ENCODE measurements around the gene NIBAN1. TPM values are rescaled to one million over a fixed set of nuclear protein-coding genes. Genes with fewer than 3 reads are reported as not detected.

NIBAN1 gene
- total RNA-seq, 1 experiment from 2014 or later: 5.9 TPM

GRCh38 chr1:184974837-184975115 is 468 bp upstream of the NIBAN1 start:
- peaks cover 10% of the 10 kb centered on the region for H3K23me2 ChIP-seq (ENCODE audit: insufficient read length, low read depth, low read length, poor library complexity, severe bottlenecking)
- H4K91ac ChIP-seq (ENCODE audit: insufficient read length, low read depth, low read length): no peak overlapping the region
- no peak overlapping the region for H2BK20ac ChIP-seq (ENCODE audit: low read depth, low read length, poor library complexity, severe bottlenecking)
- H3K36me3 Mint-ChIP-seq (ENCODE audit: insufficient read depth in 1 of 3, low read depth in 3 of 3): no peaks in the 10 kb centered on the region
- H3K4me3 Mint-ChIP-seq: peak overlapping the region; percentile 70 to 84
- H3K23ac ChIP-seq (ENCODE audit: insufficient read length, low read depth, low read length): no peak overlapping the region
- peak overlapping the region; percentile 25 for H3K9ac ChIP-seq (ENCODE audit: extremely low read depth, insufficient read length, low read length)
- no peaks in the 10 kb centered on the region for H4K20me1 ChIP-seq (ENCODE audit: control insufficient read depth, insufficient read depth, insufficient read length)
- peak overlapping the region; percentile 45; the same call in 1 of the 2 replicates for H3K14ac ChIP-seq (ENCODE audit: insufficient read depth, low read length)
- H2BK120ac ChIP-seq (ENCODE audit: low read depth, low read length, poor library complexity, severe bottlenecking): no peak overlapping the region
- no peak overlapping the region for H3T11ph ChIP-seq (ENCODE audit: low read length)
- H3K9me3 Mint-ChIP-seq: no peaks in the 10 kb centered on the region; a peak in 1 of 5 replicates
- no peaks in the 10 kb centered on the region for H3K9me3 ChIP-seq (ENCODE audit: control insufficient read depth, low read depth, low read length)
- H3K4ac ChIP-seq (ENCODE audit: low read depth, low read length): no peak overlapping the region
- peaks cover 58% of the 10 kb centered on the region for H3K27me3 Mint-ChIP-seq (ENCODE audit: low read depth)
- no peak overlapping the region for H3K18ac ChIP-seq (ENCODE audit: insufficient read length, low read depth, low read length)
- H2BK12ac ChIP-seq (ENCODE audit: insufficient read length, low read depth, low read length): no peak overlapping the region
- peaks cover 8 to 13% of the 10 kb centered on the region in 2 experiments for H3K4me1 Mint-ChIP-seq
- H2BK5ac ChIP-seq (ENCODE audit: insufficient read length, low read length): no peak overlapping the region
- H2BK15ac ChIP-seq (ENCODE audit: low read depth, low read length): no peak overlapping the region
- DNase-seq: no peak
- H3K4me1 ChIP-seq (ENCODE audit: insufficient read depth, low read length): no peaks in the 10 kb centered on the region; the same call in 1 of the 2 replicates
- H3K4me2 ChIP-seq (ENCODE audit: insufficient read depth, insufficient read length, low read length): peak overlapping the region; percentile 97
- no peak for TF ChIP-seq CTCF (conservative IDR thresholded peaks at IDR 0.05)
- no CpG with 5 or more reads among the region's 4 CpGs for WGBS (ENCODE audit: extremely low coverage, insufficient read length, low lambda C conversion rate)
- H3K27ac Mint-ChIP-seq: no peak overlapping the region
- peak overlapping the region; percentile 82 for H2AFZ ChIP-seq (ENCODE audit: low read length)
- peaks cover 16% of the 10 kb centered on the region; the same call in 1 of the 2 replicates for H3K27me3 ChIP-seq (ENCODE audit: insufficient read depth, low read length)
- H3K27ac ChIP-seq (ENCODE audit: insufficient read length, low read depth, low read length): no peak overlapping the region
- no peak overlapping the region for H4K5ac ChIP-seq (ENCODE audit: insufficient read length, low read depth, low read length)
- H3K56ac ChIP-seq (ENCODE audit: insufficient read length, low read depth, low read length): no peak overlapping the region
- no peak overlapping the region for H2AK5ac ChIP-seq (ENCODE audit: insufficient read length, low read length)
- H3K79me1 ChIP-seq (ENCODE audit: insufficient read depth, low read depth, low read length, poor library complexity, severe bottlenecking): no peaks in the 10 kb centered on the region
- no peaks in the 10 kb centered on the region for H3K79me2 ChIP-seq (ENCODE audit: insufficient read depth, low read length)
- H4K8ac ChIP-seq (replicated peaks; ENCODE audit: insufficient read length, low read depth, low read length): no peak overlapping the region

Data from H9 (cell line).